NCI-H748 (cell line): Measurements from ENCODE around the gene ZNHIT1.
"Not testable (repeated sequence)": the region's sequence is repeated elsewhere in the genome, so short reads cannot be mapped to it uniquely, and the experiment has no call there.

Experiments
- DNase-seq: peaks from one replicate; lab custom pipeline; 2025; ENCODE audit not compliant: unreplicated experiment; lab: John Stamatoyannopoulos, UW

The ZNHIT1 gene

GRCh38 chr7:101240226-101241014 is 22.5 kb downstream of the ZNHIT1 start:
- no peak for DNase-seq

GRCh38 chr7:101241015-101241363 is 23.0 kb downstream of the ZNHIT1 start:
- DNase-seq, result no peak

DNA sequence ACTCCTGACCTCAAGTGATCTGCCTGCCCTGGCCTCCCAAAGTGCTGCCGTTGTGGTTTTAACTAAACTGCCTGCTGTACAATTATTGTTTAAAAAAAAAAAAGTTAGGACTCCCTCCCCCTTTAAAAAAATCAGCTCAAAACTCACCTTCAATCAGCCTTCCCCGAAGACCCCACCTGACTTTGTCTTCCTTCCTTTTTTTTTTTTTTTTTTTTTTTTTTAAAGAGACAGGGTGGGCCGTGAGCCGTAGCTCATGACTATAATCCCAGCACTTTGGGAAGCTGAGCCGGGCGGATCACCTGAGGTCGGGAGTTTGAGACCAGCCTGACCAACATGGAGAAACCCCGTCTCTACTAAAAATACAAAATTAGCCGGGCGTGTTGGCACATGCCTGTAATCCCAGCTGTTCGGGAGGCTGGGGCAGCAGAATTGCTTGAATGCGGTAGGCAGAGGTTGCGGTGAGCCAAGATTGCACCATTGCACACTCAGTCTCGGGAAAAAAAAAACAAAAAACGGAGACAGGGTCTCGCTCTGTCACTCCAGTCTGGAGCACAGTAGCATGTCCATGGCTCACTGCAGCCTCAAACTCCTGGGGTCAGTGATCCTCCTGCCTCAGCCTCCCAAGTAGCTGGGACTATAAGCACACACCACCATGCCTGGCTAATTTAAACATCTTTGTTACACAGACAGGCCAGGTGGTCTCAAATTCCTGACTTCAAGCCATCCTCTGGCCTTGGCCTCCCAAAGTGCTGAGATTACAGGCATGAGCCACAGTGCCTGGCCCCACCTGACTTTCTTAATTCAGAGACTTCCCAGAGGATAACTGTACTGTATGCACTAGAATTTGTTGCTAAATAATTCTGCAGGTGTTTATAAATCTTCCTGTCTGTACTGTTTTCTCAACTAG is 23.7 kb downstream of the ZNHIT1 start:
- no peak for DNase-seq

GRCh38 chr7:101243646-101244374 is 25.8 kb downstream of the ZNHIT1 start:
- no peak for DNase-seq

DNA sequence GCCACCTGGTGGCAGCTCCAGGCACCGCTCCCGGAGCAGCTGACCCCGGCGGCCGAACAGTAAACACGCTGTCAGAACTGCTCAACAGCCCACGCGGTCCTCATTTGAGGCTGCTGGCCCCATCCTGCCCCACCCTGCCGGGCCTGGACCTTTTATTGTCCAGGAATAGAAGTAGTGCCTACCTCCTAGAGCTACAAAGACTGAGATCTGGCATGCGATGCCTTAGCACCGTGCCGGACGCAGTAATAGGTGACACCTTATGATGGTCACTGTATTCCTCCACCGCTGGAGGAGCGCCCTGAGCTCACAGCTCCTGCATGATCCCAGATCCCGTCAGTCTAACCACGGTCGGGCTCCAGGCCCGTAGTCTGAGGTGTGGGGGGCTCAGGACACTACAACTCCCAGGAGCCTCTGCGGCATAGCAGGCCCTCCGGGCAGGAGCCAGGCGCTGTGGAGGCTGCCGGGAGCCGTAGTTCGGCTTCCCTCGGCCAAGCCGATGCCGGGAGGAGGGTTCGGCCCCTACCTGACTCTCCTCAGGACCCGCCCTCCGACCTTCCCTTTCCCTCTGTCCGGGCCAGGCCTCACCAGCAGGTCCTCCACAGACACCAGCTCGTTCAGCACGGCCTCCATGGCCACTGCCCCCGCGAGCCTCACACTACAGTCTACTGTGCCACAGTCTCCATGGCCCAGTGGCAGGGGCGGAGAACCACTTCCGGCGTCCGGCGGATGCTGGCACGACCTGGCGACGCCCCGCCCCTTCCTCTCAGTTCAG is 26.6 kb downstream of the ZNHIT1 start, which contains the start of gene FIS1:
Gene FIS1 (minus strand): TSS at position 707 of the 772 bp plus-strand sequence. CDS start 77 bp downstream, at position 630.
- peak; percentile 95 for DNase-seq

DNA sequence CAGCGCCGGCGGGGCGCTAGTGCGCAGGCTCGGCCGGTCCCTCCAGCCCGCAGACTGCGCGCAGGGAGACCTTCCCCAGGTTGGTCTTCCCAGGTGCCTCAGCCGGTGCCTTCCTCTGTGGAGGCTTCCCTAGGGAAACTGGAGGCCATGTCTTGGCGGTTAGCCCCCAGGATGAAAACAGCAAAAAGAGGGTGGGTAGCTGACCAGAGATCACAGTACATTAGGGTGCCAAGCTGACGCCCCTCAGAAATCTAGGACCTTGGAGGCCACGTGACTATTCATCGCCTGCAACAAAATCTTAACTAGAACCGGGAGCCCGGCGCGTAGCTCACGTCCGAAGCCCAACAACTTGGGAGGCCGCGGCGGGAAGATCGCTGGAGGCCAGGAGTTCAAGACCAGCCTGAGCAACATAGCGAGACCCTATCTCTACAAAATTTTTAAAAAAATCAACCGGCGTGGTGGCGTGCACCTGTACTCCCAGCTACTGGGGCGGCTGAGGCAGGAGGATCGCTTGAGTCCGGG is 27.2 kb downstream of the ZNHIT1 start:
- DNase-seq, result no peak

DNA sequence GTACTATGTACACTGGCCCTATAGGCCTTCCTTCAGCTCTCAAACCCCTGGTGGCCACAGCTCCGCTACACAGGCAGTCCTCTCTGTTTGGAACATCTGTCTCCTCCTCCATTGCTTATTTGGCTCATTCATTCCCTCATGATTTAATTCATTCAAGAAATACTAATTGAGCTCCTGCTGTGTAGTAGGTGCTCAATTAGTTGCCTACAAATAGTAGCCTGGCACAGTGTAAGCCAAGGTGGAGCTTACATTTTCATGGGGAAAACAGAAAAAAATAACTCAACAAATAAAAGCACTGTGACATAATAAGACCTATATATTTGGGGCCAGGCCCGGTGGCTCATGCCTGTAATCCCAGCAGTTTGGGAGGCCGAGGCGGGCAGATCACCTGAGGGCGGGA is 30.3 kb downstream of the ZNHIT1 start:
- DNase-seq, result no peak

GRCh38 chr7:101250324-101250723 is 32.4 kb downstream of the ZNHIT1 start:
- DNase-seq, result no peak

DNA sequence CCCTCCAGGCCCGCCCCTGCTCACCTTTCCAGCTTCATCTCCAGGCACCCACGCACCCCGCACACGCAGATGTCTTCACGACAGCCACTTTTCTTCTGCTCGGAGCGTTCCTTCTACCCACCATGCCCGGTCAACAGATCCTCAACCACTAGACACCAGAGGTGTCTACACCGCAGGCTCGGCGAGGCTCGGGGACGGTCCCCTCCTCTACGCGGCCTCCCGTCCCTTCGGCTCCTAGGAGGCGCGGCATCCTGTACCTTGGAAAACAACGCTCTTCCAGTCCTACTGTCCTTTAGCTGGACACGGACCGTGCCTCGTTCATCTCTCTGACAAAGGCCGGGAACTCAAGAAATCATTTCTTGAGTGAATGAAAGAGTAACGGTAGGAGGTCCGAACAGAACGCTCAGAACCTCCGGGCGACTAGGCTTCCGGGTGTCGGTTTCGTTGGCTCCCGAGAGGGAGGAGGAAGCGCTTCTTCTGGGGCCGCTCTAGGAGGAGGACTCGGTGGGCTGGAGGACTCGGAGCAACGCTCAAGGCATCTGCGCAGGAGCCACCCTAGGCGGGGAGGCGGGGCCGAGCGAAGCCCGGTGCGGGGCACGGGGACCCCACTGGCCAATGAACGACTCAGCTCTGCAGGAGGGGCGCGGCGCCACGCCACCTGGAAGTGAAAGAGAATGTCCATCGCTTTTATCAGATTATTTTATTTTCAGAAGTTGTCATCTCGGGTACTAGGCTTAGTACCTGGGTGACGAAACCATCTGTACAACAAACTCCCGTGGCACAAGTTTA is 34.1 kb downstream of the ZNHIT1 start:
- peak; percentile 98 for DNase-seq

GRCh38 chr7:101253199-101253598 is 35.2 kb downstream of the ZNHIT1 start:
- not testable (repeated sequence) for DNase-seq

GRCh38 chr7:101255796-101256195 is 37.8 kb downstream of the ZNHIT1 start:
- no peak for DNase-seq

- no peak for DNase-seq
These were observed 40.3 kb downstream of the ZNHIT1 start for GRCh38 chr7:101258243-101258731.

GRCh38 chr7:101264102-101264706 is 46.2 kb downstream of the ZNHIT1 start:
- not testable (repeated sequence) for DNase-seq

DNA sequence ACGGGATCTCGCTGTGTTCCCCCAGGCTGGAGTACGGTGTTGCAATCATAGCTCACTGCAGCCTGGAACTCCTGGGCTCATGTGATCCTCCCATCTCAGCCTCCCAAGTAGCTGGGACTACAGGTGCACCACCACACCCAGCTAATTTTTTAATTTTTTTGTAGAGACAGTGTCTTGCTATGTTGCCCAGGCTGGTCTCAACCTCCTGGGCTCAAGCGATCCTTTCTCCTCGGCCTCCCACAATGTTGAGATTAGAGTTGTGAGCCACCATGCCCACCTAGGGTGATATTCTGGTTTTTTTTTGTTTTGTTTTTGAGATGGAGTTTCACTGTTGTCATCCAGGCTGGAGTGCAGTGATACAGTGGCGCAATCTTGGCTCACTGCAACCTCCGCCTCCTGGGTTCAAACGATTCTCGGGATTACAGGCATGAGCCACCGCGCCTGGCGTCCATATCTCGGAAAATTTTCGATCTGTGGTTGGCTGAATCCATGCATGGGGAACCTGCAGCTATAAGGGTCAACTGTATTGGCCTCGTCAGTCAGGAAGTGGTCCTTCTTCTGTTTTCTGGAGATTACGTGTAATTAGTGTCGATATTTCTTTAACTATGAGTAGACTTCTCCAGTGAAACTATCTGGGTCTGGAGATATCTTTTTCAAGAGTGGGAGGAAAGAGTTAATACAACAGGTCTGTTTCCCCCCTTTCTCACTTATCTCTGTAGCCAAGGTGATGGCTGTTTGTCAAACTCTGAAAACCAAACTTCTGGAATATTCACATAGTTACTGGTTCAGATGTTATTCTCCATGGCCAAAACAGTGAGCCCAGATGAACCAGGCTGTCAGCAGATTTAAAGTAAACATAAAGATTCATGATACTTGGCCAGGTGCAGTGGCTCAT is 47.9 kb downstream of the ZNHIT1 start:
- DNase-seq, result no peak

GRCh38 chr7:101269664-101270063 is 51.7 kb downstream of the ZNHIT1 start:
- no peak for DNase-seq

- no peak for DNase-seq
These were observed 53.1 kb downstream of the ZNHIT1 start for GRCh38 chr7:101271021-101271420.

GRCh38 chr7:101273206-101273605 is 55.2 kb downstream of the ZNHIT1 start:
- no peak for DNase-seq
